Measurements from ENCODE around the gene PHTF1.

DNA sequence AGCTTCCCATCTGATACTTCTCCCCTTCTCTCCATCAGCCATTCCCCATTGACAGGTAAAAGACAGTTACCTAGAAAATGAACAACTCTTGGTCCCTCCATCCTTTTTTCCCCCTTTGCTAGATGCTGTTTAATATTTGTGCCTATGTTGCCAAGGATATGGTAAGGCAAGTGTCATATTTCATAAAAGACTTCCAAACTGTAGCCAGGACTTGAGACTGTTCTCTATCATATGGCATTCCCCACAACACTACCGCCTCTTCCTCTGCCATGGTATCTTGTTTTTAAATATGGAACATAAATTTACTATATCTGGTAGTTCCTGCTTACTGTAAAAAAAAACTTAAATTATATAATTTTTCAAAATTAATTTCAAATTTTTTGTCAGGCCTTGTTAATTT is 97.2 kb downstream of the PHTF1 start:
- TF ChIP-seq, protein P1, sequence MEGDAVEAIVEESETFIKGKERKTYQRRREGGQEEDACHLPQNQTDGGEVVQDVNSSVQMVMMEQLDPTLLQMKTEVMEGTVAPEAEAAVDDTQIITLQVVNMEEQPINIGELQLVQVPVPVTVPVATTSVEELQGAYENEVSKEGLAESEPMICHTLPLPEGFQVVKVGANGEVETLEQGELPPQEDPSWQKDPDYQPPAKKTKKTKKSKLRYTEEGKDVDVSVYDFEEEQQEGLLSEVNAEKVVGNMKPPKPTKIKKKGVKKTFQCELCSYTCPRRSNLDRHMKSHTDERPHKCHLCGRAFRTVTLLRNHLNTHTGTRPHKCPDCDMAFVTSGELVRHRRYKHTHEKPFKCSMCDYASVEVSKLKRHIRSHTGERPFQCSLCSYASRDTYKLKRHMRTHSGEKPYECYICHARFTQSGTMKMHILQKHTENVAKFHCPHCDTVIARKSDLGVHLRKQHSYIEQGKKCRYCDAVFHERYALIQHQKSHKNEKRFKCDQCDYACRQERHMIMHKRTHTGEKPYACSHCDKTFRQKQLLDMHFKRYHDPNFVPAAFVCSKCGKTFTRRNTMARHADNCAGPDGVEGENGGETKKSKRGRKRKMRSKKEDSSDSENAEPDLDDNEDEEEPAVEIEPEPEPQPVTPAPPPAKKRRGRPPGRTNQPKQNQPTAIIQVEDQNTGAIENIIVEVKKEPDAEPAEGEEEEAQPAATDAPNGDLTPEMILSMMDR (IDR thresholded peaks at IDR 0.05): no peak
- no peak for TF ChIP-seq POLR2AphosphoS5 (IDR thresholded peaks at IDR 0.05)
- TF ChIP-seq EP300 (IDR thresholded peaks at IDR 0.05): no peak
- TF ChIP-seq POLR2A (IDR thresholded peaks at IDR 0.05): no peak

Data from stomach (tissue), 4 donors.